ENCODE data around the gene SRSF3. TPM values are rescaled to one million over a fixed set of nuclear protein-coding genes. Genes with fewer than 3 reads are reported as not detected.

SRSF3 gene
- total RNA-seq, result 100 to 1,000 TPM; 190 to 197 TPM
- 100 to 1,000 TPM; 160 to 193 TPM for polyA plus RNA-seq
- long read RNA-seq, donor 1, full-length matches to known transcripts, result 792 of 823 reads
- long read RNA-seq, donor 1, partial matches to known transcripts, result 20 of 823 reads
- long read RNA-seq, donor 1, other reads (novel, unspliced or antisense), result 11 of 823 reads
- long read RNA-seq, donor 2, full-length matches to known transcripts, result 78 of 85 reads
- long read RNA-seq, donor 2, partial matches to known transcripts, result 2 of 85 reads
- long read RNA-seq, donor 2, other reads (novel, unspliced or antisense), result 5 of 85 reads

DNA sequence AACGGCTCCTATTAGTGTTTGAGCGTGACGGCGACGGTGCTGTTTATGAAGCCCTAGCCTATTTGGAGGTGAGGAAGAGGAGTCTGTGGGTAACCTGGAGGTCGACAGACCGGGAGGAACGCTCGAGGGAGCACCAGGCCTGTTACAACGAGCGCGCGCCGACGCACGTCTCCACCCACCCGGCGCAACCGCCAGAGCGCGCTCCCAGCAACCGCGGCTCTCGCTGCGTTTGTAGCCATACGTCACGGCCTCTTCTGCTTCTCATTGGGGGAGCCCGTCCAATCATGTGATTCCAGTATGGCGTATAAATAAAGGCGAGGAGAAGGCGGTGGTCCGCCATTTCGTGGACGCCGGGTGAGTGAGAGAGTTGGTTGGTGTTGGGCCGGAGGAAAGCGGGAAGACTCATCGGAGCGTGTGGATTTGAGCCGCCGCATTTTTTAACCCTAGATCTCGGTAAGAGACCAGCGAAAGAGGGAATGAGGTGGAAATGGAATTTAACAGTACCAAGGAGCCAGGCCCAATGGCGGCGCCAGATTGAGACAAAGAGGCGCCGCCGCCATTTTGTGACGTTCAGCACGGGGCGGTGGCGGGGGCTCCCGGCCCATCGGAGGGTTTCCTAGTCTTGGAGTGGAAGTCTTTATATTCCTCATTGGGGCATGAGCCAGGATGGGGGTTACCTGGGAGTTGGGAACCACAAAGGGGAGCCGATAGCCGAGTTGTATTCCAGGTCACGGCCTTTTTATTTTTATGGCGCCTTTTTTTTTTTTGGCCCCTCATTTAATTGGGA is at the start of gene SRSF3:
Gene SRSF3 (plus strand): TSS at position 334 of the 787 bp plus-strand sequence. CDS start 2,401 bp downstream, outside the sequence.
- Histone ChIP-seq H3K9me3 (ENCODE audit: control insufficient read depth, low read length) (no peaks in the 10 kb centered on the region), H3K27me3 (ENCODE audit: control insufficient read depth in 1 of 2, insufficient read depth in 2 of 2, low read length in 1 of 2) (no peaks in the 10 kb centered on the region), H3K27ac (ENCODE audit: low read depth in 1 of 2, low read length in 2 of 2) (peak within 1 kb of the TSS; percentile 73 to 93), H3K4me1 (ENCODE audit: control insufficient read depth in 1 of 2, insufficient read depth in 2 of 2, low read length in 2 of 2) (peaks cover 4 to 9% of the 10 kb centered on the region in 2 donors), H3K4me3 (ENCODE audit: low read length in 2 of 2) (peak within 1 kb of the TSS; percentile 88 to 98), H3K36me3 (ENCODE audit: control insufficient read depth in 1 of 2, insufficient read depth in 2 of 2, low read length in 1 of 2) (peaks cover 3 to 4% of the 10 kb centered on the region in 2 donors)
- 0 to 1% methylated on average over 58 of the region's 58 CpGs for WGBS, 2 donors
- peak; percentile 98 to 99 for DNase-seq
- intact Hi-C loops (cut with DNase I), result loop anchor here (1.0 to 5.0 kb wide), 3 partner anchors 47 to 171 kb away; partner anchors contain the start of genes KCTD20 (in 1 of the 2), PXT1 (in 1 of the 2) and STK38 (in 1 of the 2)
- ATAC-seq (ENCODE audit: low FRiP score), result peak; percentile 99

- H3K27ac ChIP-seq (ENCODE audit: low read depth in 1 of 2, low read length in 2 of 2), result peak overlapping the region; percentile 68 to 94
- H3K9me3 ChIP-seq (ENCODE audit: control insufficient read depth, low read length), result no peaks in the 10 kb centered on the region
- no peaks in the 10 kb centered on the region for H3K36me3 ChIP-seq (ENCODE audit: control insufficient read depth in 1 of 2, insufficient read depth in 2 of 2, low read length in 1 of 2)
- intact Hi-C loops (cut with DNase I), result loop anchor here (5.0 kb wide), 4 partner anchors 46 to 159 kb away; partner anchors contain the start of genes ETV7 (in 1 of the 2), KCTD20 (in 1 of the 2), PXT1 (in 1 of the 2) and SRSF3 (in 1 of the 2)
- WGBS, 2 donors, result 31% methylated on average over 3 of the region's 3 CpGs
- no peak for DNase-seq
- no peak for ATAC-seq (ENCODE audit: low FRiP score)
- H3K4me3 ChIP-seq (ENCODE audit: low read length in 2 of 2), result peak overlapping the region; percentile 55 to 86
- peaks cover 0 to 7% of the 10 kb centered on the region in 2 donors for H3K4me1 ChIP-seq (ENCODE audit: control insufficient read depth in 1 of 2, insufficient read depth in 2 of 2, low read length in 2 of 2)
- H3K27me3 ChIP-seq (ENCODE audit: control insufficient read depth in 1 of 2, insufficient read depth in 2 of 2, low read length in 1 of 2), result no peaks in the 10 kb centered on the region
Measured at GRCh38 chr6:36545767-36546307, 48.3 kb upstream of the SRSF3 start.

- ATAC-seq (ENCODE audit: low FRiP score), result peak; percentile 34
- Histone ChIP-seq H3K27me3 (ENCODE audit: control insufficient read depth in 1 of 2, insufficient read depth in 2 of 2, low read length in 1 of 2) (no peaks in the 10 kb centered on the region), H3K36me3 (ENCODE audit: control insufficient read depth in 1 of 2, insufficient read depth in 2 of 2, low read length in 1 of 2) (no peaks in the 10 kb centered on the region), H3K27ac (ENCODE audit: low read depth in 1 of 2, low read length in 2 of 2) (peak overlapping the region; percentile 68 to 94), H3K4me3 (ENCODE audit: low read length in 2 of 2) (peak overlapping the region; percentile 55 to 86), H3K4me1 (ENCODE audit: control insufficient read depth in 1 of 2, insufficient read depth in 2 of 2, low read length in 2 of 2) (peaks cover 0 to 7% of the 10 kb centered on the region in 2 donors), H3K9me3 (ENCODE audit: control insufficient read depth, low read length) (no peaks in the 10 kb centered on the region)
- no peak for DNase-seq
- intact Hi-C loops (cut with DNase I), result loop anchor here (5.0 kb wide), 4 partner anchors 46 to 159 kb away; partner anchors contain the start of genes ETV7 (in 1 of the 2), KCTD20 (in 1 of the 2), PXT1 (in 1 of the 2) and SRSF3 (in 1 of the 2)
- WGBS, 2 donors, result 0 to 1% methylated on average over 15 of the region's 15 CpGs
Measured at GRCh38 chr6:36546308-36546919, 47.7 kb upstream of the SRSF3 start.

GRCh38 chr6:36546920-36547645 is 47.1 kb upstream of the SRSF3 start, which contains the start of gene STK38:
Gene STK38 (minus strand): TSS chr6:36547479. CDS start chr6:36540202, 7,277 bp downstream.
- DNase-seq, result peak; percentile 95 to 98
- intact Hi-C loops (cut with DNase I), result loop anchor here (5.0 kb wide), 4 partner anchors 45 to 160 kb away; partner anchors contain the start of genes ETV7 (in 1 of the 2), KCTD20 (in 1 of the 2), PXT1 (in 1 of the 2) and SRSF3 (in 1 of the 2)

GRCh38 chr6:36547646-36548400 is 46.3 kb upstream of the SRSF3 start:
- ATAC-seq (ENCODE audit: low FRiP score), result no peak

More at GRCh38 chr6:36546920-36547645, 47.1 kb upstream of the SRSF3 start, which contains the start of gene STK38:
- peak within 1 kb of the TSS; percentile 68 to 94 for H3K27ac ChIP-seq (ENCODE audit: low read depth in 1 of 2, low read length in 2 of 2)
- no peaks in the 10 kb centered on the region for H3K27me3 ChIP-seq (ENCODE audit: control insufficient read depth in 1 of 2, insufficient read depth in 2 of 2, low read length in 1 of 2)
- H3K9me3 ChIP-seq (ENCODE audit: control insufficient read depth, low read length), result no peaks in the 10 kb centered on the region
- peak; percentile 97 for ATAC-seq (ENCODE audit: low FRiP score)
- H3K4me3 ChIP-seq (ENCODE audit: low read length in 2 of 2), result peak within 1 kb of the TSS; percentile 55 to 86
- no peaks in the 10 kb centered on the region for H3K36me3 ChIP-seq (ENCODE audit: control insufficient read depth in 1 of 2, insufficient read depth in 2 of 2, low read length in 1 of 2)
- WGBS, 2 donors, result 0 to 1% methylated on average over 41 to 51 of the region's 51 CpGs
- H3K4me1 ChIP-seq (ENCODE audit: control insufficient read depth in 1 of 2, insufficient read depth in 2 of 2, low read length in 2 of 2), result peaks cover 0 to 7% of the 10 kb centered on the region in 2 donors

DNA sequence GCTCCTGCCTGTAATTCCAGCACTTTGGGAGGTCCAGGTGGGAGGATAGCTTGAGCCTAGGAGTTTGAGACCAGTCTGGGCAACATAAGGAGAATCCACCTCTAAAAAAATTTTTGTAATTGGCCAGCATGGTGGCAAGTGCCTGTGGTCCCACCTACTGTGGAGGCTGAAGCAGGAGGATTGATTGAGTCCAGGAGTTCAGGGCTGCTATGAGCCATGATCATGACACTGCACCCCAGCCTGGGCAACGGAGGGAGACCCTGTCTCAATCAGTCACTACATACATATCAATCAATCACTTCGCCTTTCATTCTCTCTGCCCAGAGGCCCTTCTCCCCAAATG is 45.8 kb upstream of the SRSF3 start:
- H3K4me1 ChIP-seq (ENCODE audit: control insufficient read depth in 1 of 2, insufficient read depth in 2 of 2, low read length in 2 of 2), result peaks cover 0 to 7% of the 10 kb centered on the region in 2 donors
- ATAC-seq (ENCODE audit: low FRiP score), result no peak
- WGBS, 2 donors, result 88 to 89% methylated on average over 2 of the region's 2 CpGs
- no peaks in the 10 kb centered on the region for H3K9me3 ChIP-seq (ENCODE audit: control insufficient read depth, low read length)
- H3K4me3 ChIP-seq (ENCODE audit: low read length in 2 of 2), result no peak overlapping the region
- no peak overlapping the region for H3K27ac ChIP-seq (ENCODE audit: low read depth in 1 of 2, low read length in 2 of 2)
- DNase-seq, result no peak
- intact Hi-C loops (cut with DNase I), result loop anchor here (5.0 kb wide), 4 partner anchors 44 to 161 kb away; partner anchors contain the start of genes ETV7 (in 1 of the 2), KCTD20 (in 1 of the 2), PXT1 (in 1 of the 2) and SRSF3 (in 1 of the 2)
- H3K36me3 ChIP-seq (ENCODE audit: control insufficient read depth in 1 of 2, insufficient read depth in 2 of 2, low read length in 1 of 2), result no peaks in the 10 kb centered on the region
- no peaks in the 10 kb centered on the region for H3K27me3 ChIP-seq (ENCODE audit: control insufficient read depth in 1 of 2, insufficient read depth in 2 of 2, low read length in 1 of 2)

More at GRCh38 chr6:36547646-36548400, 46.3 kb upstream of the SRSF3 start:
- Histone ChIP-seq H3K27me3 (ENCODE audit: control insufficient read depth in 1 of 2, insufficient read depth in 2 of 2, low read length in 1 of 2) (no peaks in the 10 kb centered on the region), H3K4me3 (ENCODE audit: low read length in 2 of 2) (no peak overlapping the region), H3K4me1 (ENCODE audit: control insufficient read depth in 1 of 2, insufficient read depth in 2 of 2, low read length in 2 of 2) (peaks cover 0 to 7% of the 10 kb centered on the region in 2 donors), H3K27ac (ENCODE audit: low read depth in 1 of 2, low read length in 2 of 2) (no peak overlapping the region), H3K36me3 (ENCODE audit: control insufficient read depth in 1 of 2, insufficient read depth in 2 of 2, low read length in 1 of 2) (no peaks in the 10 kb centered on the region), H3K9me3 (ENCODE audit: control insufficient read depth, low read length) (no peaks in the 10 kb centered on the region)
- DNase-seq, result no peak
- WGBS, 2 donors, result 66 to 67% methylated on average over 13 of the region's 13 CpGs
- intact Hi-C loops (cut with DNase I), result loop anchor here (5.0 kb wide), 4 partner anchors 44 to 161 kb away; partner anchors contain the start of genes ETV7 (in 1 of the 2), KCTD20 (in 1 of the 2), PXT1 (in 1 of the 2) and SRSF3 (in 1 of the 2)

GRCh38 chr6:36550473-36551000 is 43.6 kb upstream of the SRSF3 start:
- H3K4me1 ChIP-seq (ENCODE audit: control insufficient read depth in 1 of 2, insufficient read depth in 2 of 2, low read length in 2 of 2), result peaks cover 0 to 3% of the 10 kb centered on the region in 2 donors
- no peaks in the 10 kb centered on the region for H3K36me3 ChIP-seq (ENCODE audit: control insufficient read depth in 1 of 2, insufficient read depth in 2 of 2, low read length in 1 of 2)
- H3K9me3 ChIP-seq (ENCODE audit: control insufficient read depth, low read length), result no peaks in the 10 kb centered on the region
- intact Hi-C loops (cut with DNase I), result no loop called here
- no peaks in the 10 kb centered on the region for H3K27me3 ChIP-seq (ENCODE audit: control insufficient read depth in 1 of 2, insufficient read depth in 2 of 2, low read length in 1 of 2)
- 85 to 97% methylated on average over 1 of the region's 1 CpG for WGBS, 2 donors
- H3K27ac ChIP-seq (ENCODE audit: low read depth in 1 of 2, low read length in 2 of 2), result no peak overlapping the region
- ATAC-seq (ENCODE audit: low FRiP score) (no peak), DNase-seq (no peak)
- H3K4me3 ChIP-seq (ENCODE audit: low read length in 2 of 2), result no peak overlapping the region

All from aorta (tissue), 5 donors.